Peyer's patch (tissue), 4 donors: ENCODE measurements around the gene POU5F1. TPM values are rescaled to one million over a fixed set of nuclear protein-coding genes. Genes with fewer than 3 reads are reported as not detected.
A peak's percentile ranks its signal among the peaks of the same experiment; 100 is the strongest.

Experiments used
- DNase-seq, 3 donors: peaks; one replicate each; pipeline ENCODE4 v3.0.0-alpha.2; 2017 to 2019
- H3K27ac ChIP-seq, 4 donors: fragments of 200-600 bp; sonication (generic); one replicate each; pipeline ENCODE4 v1.5.1; 2016 to 2019
- H3K27me3 ChIP-seq, 2 donors: fragments of 200-600 bp; sonication (generic); one replicate each; pipeline ENCODE4 v1.5.1; 2019
- H3K36me3 ChIP-seq, 3 donors: fragments of 200-600 bp; sonication (generic); one replicate each; pipeline ENCODE4 v1.5.1; 2016 to 2019
- H3K4me1 ChIP-seq, 4 donors: fragments of 200-600 bp; sonication (generic); one replicate each; pipeline ENCODE4 v1.5.1; 2016 to 2019
- H3K4me3 ChIP-seq, 4 donors: fragments of 200-600 bp; sonication (generic); 1 replicate in 3 of 4; 2 replicates in 1 of 4; pipeline ENCODE4 v1.5.1; 2016 to 2019; ENCODE audit warnings: mild to moderate bottlenecking in 1 of 4
- H3K9me3 ChIP-seq, 4 donors: fragments of 200-600 bp; sonication (generic); one replicate each; pipeline ENCODE4 v1.5.1; 2016 to 2019; ENCODE audit warnings: mild to moderate bottlenecking in 1 of 4
- CTCF ChIP-seq, 6 experiments: fragments of 450-650 bp in 4 of 6; fragments of 200-600 bp in 2 of 6; sonication (generic) in 1 of 6; IDR thresholded peaks; one replicate each; pipeline ENCODE4 v1.5.1; 2017 to 2019; ENCODE audit warnings: antibody characterized with exemption in 6 of 6, mild to moderate bottlenecking in 3 of 6, moderate library complexity in 1 of 6
- POLR2A ChIP-seq, 2 donors: fragments of 450-650 bp; IDR thresholded peaks; one replicate each; pipeline ENCODE4 v1.5.1; 2017; ENCODE audit warnings: antibody characterized with exemption in 2 of 2, mild to moderate bottlenecking in 2 of 2, moderate library complexity in 2 of 2
- total RNA-seq, 4 donors: library from RNA; depleted of rRNA; stranded (reverse); fragments of >200 nt; gene quantifications; one replicate each; pipeline ENCODE4 v1.1.0, GENCODE V29; 2016

POU5F1 gene
- total RNA-seq, 4 donors from 2014 or later: 14.9 to 121 (median 45.0) TPM

GRCh38 chr6:31162463-31163165, 7.9 kb downstream of the POU5F1 start:
- DNase-seq: no peak
- no peaks in the 10 kb centered on the region for H3K9me3 ChIP-seq
- TF ChIP-seq POLR2A (IDR thresholded peaks at IDR 0.05) (no peak), CTCF (IDR thresholded peaks at IDR 0.05) (no peak)
- H3K4me1 ChIP-seq: peaks cover 0 to 14% (median 7%) of the 10 kb centered on the region in 4 donors
- H3K4me3 ChIP-seq: no peak overlapping the region
- H3K27me3 ChIP-seq: no peaks in the 10 kb centered on the region
- peaks cover 0 to 11% (median 0%) of the 10 kb centered on the region in 3 donors for H3K36me3 ChIP-seq
- no peak overlapping the region for H3K27ac ChIP-seq

- no peaks in the 10 kb centered on the region for H3K27me3 ChIP-seq
- H3K4me3 ChIP-seq: no peak overlapping the region
- no peak overlapping the region for H3K27ac ChIP-seq
- no peak for DNase-seq
- no peaks in the 10 kb centered on the region for H3K9me3 ChIP-seq
- no peak for TF ChIP-seq POLR2A (IDR thresholded peaks at IDR 0.05)
- no peak for TF ChIP-seq CTCF (IDR thresholded peaks at IDR 0.05)
- peaks cover 0 to 22% (median 11%) of the 10 kb centered on the region in 4 donors for H3K4me1 ChIP-seq
- peaks cover 0 to 11% (median 0%) of the 10 kb centered on the region in 3 donors for H3K36me3 ChIP-seq
Measured at GRCh38 chr6:31161216-31162126, 9.0 kb downstream of the POU5F1 start.

- TF ChIP-seq POLR2A (IDR thresholded peaks at IDR 0.05) (no peak), CTCF (IDR thresholded peaks at IDR 0.05) (peak in 2 of 6 experiments; percentile 4)
- peak overlapping the region; percentile 61 to 75 (median 66) for H3K4me3 ChIP-seq
- DNase-seq: peak in 1 of 3 donors; percentile 30
- peaks cover 0 to 22% (median 11%) of the 10 kb centered on the region in 4 donors for H3K4me1 ChIP-seq
- H3K9me3 ChIP-seq: no peaks in the 10 kb centered on the region
- no peaks in the 10 kb centered on the region for H3K27me3 ChIP-seq
- H3K27ac ChIP-seq: peak overlapping the region; percentile 43 to 74 (median 47)
- H3K36me3 ChIP-seq: peaks cover 0 to 16% (median 0%) of the 10 kb centered on the region in 3 donors
Measured at GRCh38 chr6:31158863-31159855, 11.3 kb downstream of the POU5F1 start.

GRCh38 chr6:31158140-31158862, 12.2 kb downstream of the POU5F1 start, which contains the start of gene TCF19:
TCF19 (plus strand) TSS chr6:31158589; CDS start chr6:31159470, 881 bp downstream.
- H3K27ac ChIP-seq: peak within 1 kb of the TSS; percentile 55 to 85 (median 75)
- TF ChIP-seq CTCF (IDR thresholded peaks at IDR 0.05): no peak
- TF ChIP-seq POLR2A (IDR thresholded peaks at IDR 0.05): no peak
- H3K36me3 ChIP-seq: peaks cover 0 to 16% (median 0%) of the 10 kb centered on the region in 3 donors
- H3K9me3 ChIP-seq: no peaks in the 10 kb centered on the region
- H3K4me3 ChIP-seq: peak within 1 kb of the TSS; percentile 61 to 75 (median 66)
- H3K4me1 ChIP-seq: peaks cover 0 to 22% (median 11%) of the 10 kb centered on the region in 4 donors
- no peaks in the 10 kb centered on the region for H3K27me3 ChIP-seq
- DNase-seq: peak; percentile 97 to 100 (median 98)
